Right lobe of liver (tissue), 6 donors: ENCODE results near the gene MGARP. TPM values are rescaled to one million over a fixed set of nuclear protein-coding genes. Genes with fewer than 3 reads are reported as not detected.
"Not testable (repeated sequence)": the region's sequence is repeated elsewhere in the genome, so short reads cannot be mapped to it uniquely, and the experiment has no call there.

Source experiments
- ATAC-seq, 4 donors: fragments of 200-7000 bp; cut with Tn5 transposase; one replicate each; pipeline ENCODE4 v1.9.1; 2020; ENCODE audit warnings: mild to moderate bottlenecking in 4 of 4, moderate library complexity in 4 of 4
- DNase-seq, 3 donors: peaks; one replicate each; pipeline ENCODE4 v3.0.0-alpha.2; 2020
- H3K27ac ChIP-seq, 3 donors: fragments of 200-600 bp; one replicate each; pipeline ENCODE4 v1.8.0; 2022
- H3K27me3 ChIP-seq, 2 donors: fragments of 200-600 bp; one replicate each; pipeline ENCODE4 v1.8.0; 2022
- H3K36me3 ChIP-seq, 4 donors: fragments of 200-600 bp; sonication (generic) in 1 of 4; one replicate each; pipeline versions ENCODE4 v1.5.1 to v1.8.0; 2017 to 2022; ENCODE audit warnings: control low read depth in 1 of 4
- H3K4me1 ChIP-seq, 4 donors: fragments of 200-600 bp; sonication (generic) in 1 of 4; one replicate each; pipeline versions ENCODE4 v1.5.1 to v1.8.0; 2017 to 2022; ENCODE audit warnings: control low read depth in 1 of 4
- H3K4me3 ChIP-seq, 3 donors: fragments of 200-600 bp; one replicate each; pipeline ENCODE4 v1.8.0; 2022
- H3K9me3 ChIP-seq, 4 donors: fragments of 200-600 bp; sonication (generic) in 1 of 4; one replicate each; pipeline versions ENCODE4 v1.5.1 to v1.8.0; 2017 to 2022; ENCODE audit warnings: control low read depth in 1 of 4
- POLR2A ChIP-seq: fragments of 450-650 bp; IDR thresholded peaks from one replicate; pipeline ENCODE4 v1.6.1; 2017; ENCODE audit warnings: antibody characterized with exemption, mild to moderate bottlenecking
- WGBS: methylation state at CpG from one replicate; pipeline ENCODE4 v1.1.6; 2018; ENCODE audit warnings: low coverage, low lambda C conversion rate; ENCODE audit not compliant: insufficient coverage; ENCODE audit errors: missing lambda C conversion rate; 5-methylcytosine and 5-hydroxymethylcytosine counted together
- intact Hi-C, 2 donors: fragments of 100-400 bp; cut with DNase I; formaldehyde crosslinking; loops; one replicate each; pipeline versions ENCODE4 v1.11.2 to v1.14.1; 2022
- total RNA-seq, 6 experiments: library from RNA; depleted of rRNA in 2 of 6; stranded (reverse); fragments of >200 nt in 2 of 6; fragmentation: NEBNext Ultra II Directional in 3 of 6; extraction: Animal tissue kit (Norgen Biotek cat#: 25700) in 3 of 6; gene quantifications; one replicate each; pipeline versions ENCODE4 v1.1.0 to v1.2.4, GENCODE V29; 2016 to 2023
- TF ChIP-seq, protein P1 (sequence below), 4 donors: fragments of 200-600 bp in 3 of 4; fragments of 450-650 bp in 1 of 4; IDR thresholded peaks; one replicate each; pipeline versions ENCODE4 v1.5.1 to v1.8.0; 2016 to 2022; ENCODE audit warnings: antibody characterized with exemption in 4 of 4, mild to moderate bottlenecking in 2 of 4
- donor health status: DM: no; HTN: yes; CAD: no.
- donor health status: DM: no; HTN: no; CAD: no.
- donor health status: DM: no; HTN: no; CAD: no.
- donor health status: DM: no; HTN: yes; CAD: no.
- donor health status: DM: no; HTN: yes; CAD: no.

The MGARP gene
- total RNA-seq, 6 experiments from 2014 or later, result 0.20 to 0.43 TPM; not detected in 4

DNA sequence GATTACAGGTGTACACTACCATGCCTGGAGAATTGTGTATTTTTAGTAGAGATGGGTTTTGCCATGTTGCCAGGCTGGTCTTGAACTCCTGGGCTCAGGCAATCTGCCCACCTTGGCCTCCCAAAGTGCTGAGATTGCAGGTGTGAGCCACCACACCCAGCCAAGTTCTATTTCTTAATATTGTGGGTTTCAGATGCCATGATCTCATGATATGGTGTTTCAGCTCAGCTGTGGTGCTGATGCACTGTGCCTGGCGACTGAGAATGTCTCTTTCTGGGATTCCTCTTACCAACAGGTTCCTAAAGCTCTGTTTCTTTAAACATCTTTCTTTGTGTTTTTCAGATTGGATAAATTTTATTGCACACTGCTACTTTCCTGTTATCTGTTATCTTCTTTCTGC, 39.5 kb upstream of the MGARP start:
- H3K27me3 ChIP-seq, result no peaks in the 10 kb centered on the region
- no peak overlapping the region for H3K4me3 ChIP-seq
- DNase-seq, result no peak
- TF ChIP-seq, protein P1, sequence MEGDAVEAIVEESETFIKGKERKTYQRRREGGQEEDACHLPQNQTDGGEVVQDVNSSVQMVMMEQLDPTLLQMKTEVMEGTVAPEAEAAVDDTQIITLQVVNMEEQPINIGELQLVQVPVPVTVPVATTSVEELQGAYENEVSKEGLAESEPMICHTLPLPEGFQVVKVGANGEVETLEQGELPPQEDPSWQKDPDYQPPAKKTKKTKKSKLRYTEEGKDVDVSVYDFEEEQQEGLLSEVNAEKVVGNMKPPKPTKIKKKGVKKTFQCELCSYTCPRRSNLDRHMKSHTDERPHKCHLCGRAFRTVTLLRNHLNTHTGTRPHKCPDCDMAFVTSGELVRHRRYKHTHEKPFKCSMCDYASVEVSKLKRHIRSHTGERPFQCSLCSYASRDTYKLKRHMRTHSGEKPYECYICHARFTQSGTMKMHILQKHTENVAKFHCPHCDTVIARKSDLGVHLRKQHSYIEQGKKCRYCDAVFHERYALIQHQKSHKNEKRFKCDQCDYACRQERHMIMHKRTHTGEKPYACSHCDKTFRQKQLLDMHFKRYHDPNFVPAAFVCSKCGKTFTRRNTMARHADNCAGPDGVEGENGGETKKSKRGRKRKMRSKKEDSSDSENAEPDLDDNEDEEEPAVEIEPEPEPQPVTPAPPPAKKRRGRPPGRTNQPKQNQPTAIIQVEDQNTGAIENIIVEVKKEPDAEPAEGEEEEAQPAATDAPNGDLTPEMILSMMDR (IDR thresholded peaks at IDR 0.05), result no peak
- no peak for TF ChIP-seq POLR2A
- H3K36me3 ChIP-seq, result no peaks in the 10 kb centered on the region
- WGBS, result 83% methylated on average over 1 of the region's 1 CpG
- no peaks in the 10 kb centered on the region for H3K9me3 ChIP-seq
- no peak overlapping the region for H3K27ac ChIP-seq
- intact Hi-C loops, result no loop called here
- H3K4me1 ChIP-seq, result peaks cover 0 to 11% (median 5%) of the 10 kb centered on the region in 4 donors
- ATAC-seq, result no peak

DNA sequence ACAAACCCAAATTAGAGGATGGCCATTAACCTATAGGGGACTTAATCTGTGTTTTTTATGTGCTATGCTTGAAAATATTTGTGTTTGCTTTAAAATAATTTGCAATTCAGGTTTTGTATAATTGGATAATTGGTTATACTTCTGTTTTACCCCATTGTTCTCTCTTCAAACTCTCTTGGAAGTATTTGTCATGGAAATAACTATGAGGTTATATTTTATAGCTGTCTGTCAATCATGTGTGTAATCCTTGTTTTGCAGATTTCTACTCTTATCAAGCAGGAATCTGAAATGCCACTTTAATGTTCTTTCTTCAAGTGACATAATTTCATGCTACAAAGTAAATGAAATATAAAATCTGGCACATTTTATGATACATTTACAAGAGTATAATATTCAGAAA, 37.6 kb upstream of the MGARP start:
- no peak for ATAC-seq
- TF ChIP-seq, protein P1 (IDR thresholded peaks at IDR 0.05), result no peak
- TF ChIP-seq POLR2A, result no peak
- Histone ChIP-seq H3K27me3 (no peaks in the 10 kb centered on the region), H3K36me3 (no peaks in the 10 kb centered on the region), H3K9me3 (no peaks in the 10 kb centered on the region), H3K4me1 (peaks cover 0 to 13% (median 5%) of the 10 kb centered on the region in 4 donors), H3K27ac (no peak overlapping the region), H3K4me3 (no peak overlapping the region)
- no peak for DNase-seq
- intact Hi-C loops, result no loop called here

DNA sequence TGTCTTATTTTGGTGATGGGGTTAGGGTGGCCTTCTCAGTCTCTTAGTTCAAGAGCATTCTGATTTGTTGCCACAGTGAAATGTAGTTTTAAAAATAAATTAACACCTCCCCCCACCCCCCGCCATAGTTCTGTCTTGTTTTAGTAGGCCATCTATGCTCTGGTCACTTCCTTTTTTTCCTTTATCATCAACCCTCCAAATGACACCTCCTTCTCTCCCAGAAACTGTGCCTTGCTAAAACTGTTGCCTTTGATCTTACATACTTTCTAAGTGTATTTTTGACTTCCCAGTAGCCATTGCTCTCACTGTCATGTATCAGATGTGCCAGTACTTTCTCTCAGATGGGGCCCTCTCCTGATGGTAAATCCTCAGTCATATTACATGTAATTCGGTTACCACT, 36.7 kb upstream of the MGARP start:
- Histone ChIP-seq H3K27me3 (no peaks in the 10 kb centered on the region), H3K9me3 (no peaks in the 10 kb centered on the region), H3K4me3 (no peak overlapping the region), H3K4me1 (peaks cover 0 to 13% (median 6%) of the 10 kb centered on the region in 4 donors), H3K36me3 (no peaks in the 10 kb centered on the region), H3K27ac (no peak overlapping the region)
- WGBS, result 94% methylated on average over 2 of the region's 2 CpGs
- TF ChIP-seq, protein P1 (IDR thresholded peaks at IDR 0.05), result no peak
- no peak for TF ChIP-seq POLR2A
- DNase-seq, result no peak
- no peak for ATAC-seq
- intact Hi-C loops, result no loop called here

DNA sequence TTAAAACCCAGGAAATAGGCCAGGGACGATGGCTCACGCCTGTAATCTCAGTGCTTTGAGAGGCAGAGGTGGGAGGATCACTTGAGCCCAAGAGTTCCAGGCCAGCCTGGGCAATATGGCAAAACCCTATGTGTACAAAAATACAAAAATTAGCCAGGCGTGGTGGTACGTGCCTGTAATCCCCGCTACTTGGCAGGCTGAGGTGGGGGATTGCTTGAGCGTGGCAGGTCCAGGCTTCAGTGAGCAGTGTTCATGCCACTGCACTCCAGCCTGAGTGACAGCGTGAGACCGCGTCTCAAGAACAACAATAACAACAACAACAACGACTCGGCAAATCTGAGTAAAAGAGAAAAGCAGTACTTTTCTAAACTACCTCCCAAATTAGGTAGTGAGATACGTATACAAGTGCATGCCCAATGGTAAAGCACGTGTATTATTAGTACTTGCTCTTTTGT, 35.2 kb upstream of the MGARP start:
- ATAC-seq (no peak), DNase-seq (no peak)
- Histone ChIP-seq H3K9me3 (no peaks in the 10 kb centered on the region), H3K27me3 (no peaks in the 10 kb centered on the region), H3K36me3 (no peaks in the 10 kb centered on the region), H3K4me3 (no peak overlapping the region), H3K27ac (no peak overlapping the region), H3K4me1 (peaks cover 0 to 13% (median 6%) of the 10 kb centered on the region in 4 donors)
- intact Hi-C loops, result no loop called here
- WGBS, result 94% methylated on average over 6 of the region's 13 CpGs
- TF ChIP-seq POLR2A, result no peak

DNA sequence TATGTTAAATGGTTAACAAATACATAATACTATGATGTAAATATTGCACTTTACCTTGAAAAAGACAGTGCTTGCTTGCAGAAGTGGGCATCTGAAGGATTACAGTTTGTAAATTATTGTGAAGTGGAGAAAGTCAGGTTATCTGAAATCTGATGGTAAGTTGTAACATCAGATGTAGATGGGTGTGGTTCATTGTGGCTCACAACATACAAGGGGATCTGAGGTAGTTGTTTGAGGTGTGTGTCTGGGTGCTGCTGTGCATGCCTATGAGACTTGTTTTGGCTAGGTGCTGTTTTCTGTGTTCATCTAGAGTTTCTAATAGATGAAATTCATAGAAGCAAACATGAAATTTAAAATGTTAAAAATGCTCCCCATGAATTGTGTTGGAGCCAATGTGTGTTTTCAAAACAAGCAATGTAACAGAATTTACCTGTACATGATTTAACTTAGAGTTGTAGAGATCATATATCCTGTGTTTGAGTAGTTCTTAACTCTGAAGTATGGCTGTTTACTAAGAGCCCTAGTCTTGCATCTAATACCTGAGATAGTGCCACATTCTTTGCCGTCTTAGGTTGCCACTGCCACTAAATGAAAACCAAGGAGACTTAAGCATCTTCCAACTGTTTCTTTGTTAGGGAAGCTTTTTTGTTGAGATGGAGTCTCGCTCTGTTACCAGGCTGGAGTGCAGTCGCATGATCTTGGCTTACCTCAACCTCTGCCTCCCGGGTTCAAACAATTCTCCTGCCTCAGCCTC, 34.2 kb upstream of the MGARP start:
- H3K4me3 ChIP-seq, result no peak overlapping the region
- H3K36me3 ChIP-seq, result no peaks in the 10 kb centered on the region
- H3K27ac ChIP-seq, result no peak overlapping the region
- H3K9me3 ChIP-seq, result no peaks in the 10 kb centered on the region
- no peak for TF ChIP-seq POLR2A
- TF ChIP-seq, protein P1 (IDR thresholded peaks at IDR 0.05), result no peak
- DNase-seq (no peak), ATAC-seq (no peak)
- 100% methylated on average over 2 of the region's 4 CpGs for WGBS
- no peaks in the 10 kb centered on the region for H3K27me3 ChIP-seq
- intact Hi-C loops, result no loop called here
- peaks cover 0 to 13% (median 6%) of the 10 kb centered on the region in 4 donors for H3K4me1 ChIP-seq

DNA sequence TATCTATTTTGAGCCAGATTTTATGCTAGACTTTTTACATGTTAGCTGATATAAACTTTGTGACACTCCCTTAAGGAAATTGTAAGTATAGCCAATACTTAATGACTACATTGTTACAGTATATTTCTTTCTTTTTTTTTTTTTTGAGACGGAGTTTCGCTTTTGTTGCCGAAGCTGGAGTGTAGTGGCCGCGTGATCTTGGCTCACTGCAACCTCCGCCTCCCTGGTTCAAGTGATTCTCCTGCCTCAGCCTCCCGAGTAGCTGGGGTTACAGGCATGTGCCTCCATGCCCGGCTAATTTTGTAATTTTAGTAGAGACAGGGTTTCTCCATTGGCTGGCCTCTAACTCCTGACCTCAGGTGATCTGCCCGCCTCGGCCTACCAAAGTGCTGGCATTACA, 33.4 kb upstream of the MGARP start:
- 88% methylated on average over 10 of the region's 10 CpGs for WGBS
- Histone ChIP-seq H3K4me1 (peaks cover 0 to 13% (median 6%) of the 10 kb centered on the region in 4 donors), H3K27ac (peak overlapping the region in 1 of 3 donors; percentile 15)
- ATAC-seq, H3K36me3 ChIP-seq, H3K4me3 ChIP-seq, DNase-seq, H3K27me3 ChIP-seq, H3K9me3 ChIP-seq, intact Hi-C loops: not testable (repeated sequence)
